HepG2 (cell line): ENCODE data around the gene KREMEN1. TPM values are rescaled to one million over a fixed set of nuclear protein-coding genes. Genes with fewer than 3 reads are reported as not detected.

Experiments used
- ATAC-seq: fragments of 200-7000 bp; cut with Tn5 transposase; 3 replicates; pipeline ENCODE4 v1.9.1; 2020; ENCODE audit warnings: mild to moderate bottlenecking, moderate library complexity
- BruUV-seq: library from RNA; stranded (reverse); fragments of 400-500 nt; replicated peaks from 2 replicates; lab custom pipeline; 2021; lab: Mats Ljungman, UMichigan
- CTCF ChIA-PET: fragments of 300-600 bp; formaldehyde crosslinking; extraction: SDS; loops from one replicate; lab custom pipeline; 2021; ENCODE audit warnings: low total read pairs, inconsistent platforms, low intra/inter-chr PET ratio; lab: Yijun Ruan, JAX
- POLR2A ChIA-PET: fragments of 350-600 bp; sonication (Branson Sonifier 250); formaldehyde crosslinking; loops from one replicate; lab custom pipeline; 2020; ENCODE audit warnings: antibody characterized with exemption, inconsistent platforms; lab: Yijun Ruan, JAX
- DNase-seq: peaks from one replicate; pipeline ENCODE4 v3.0.0-alpha.2; 2015; ENCODE audit warnings: low spot score
- FAIRE-seq: peaks from 3 replicates; lab custom pipeline; 2011; peaks lifted over from hg19 to GRCh38; lab: Jason Lieb, UNC
- H2AFZ ChIP-seq: one replicate; pipeline ENCODE4 v1.6.1; 2011; ENCODE audit warnings: low read length, inconsistent platforms
- H3K27ac ChIP-seq: fragments of 300-600 bp; 3 replicates; pipeline ENCODE4 v1.8.0; 2011; ENCODE audit warnings: mixed run types, mild to moderate bottlenecking, mixed read lengths, low read length, inconsistent platforms; ENCODE audit not compliant: insufficient read depth; ENCODE audit errors: extremely low read length
- H3K27me3 ChIP-seq, 2 experiments: fragments of 200-600 bp in 1 of 2; 2 replicates in 1 of 2; 3 replicates in 1 of 2; pipeline versions ENCODE4 v1.6.0 to v1.8.0; 2011; ENCODE audit warnings: low read length in 2 of 2, mild to moderate bottlenecking in 2 of 2, moderate library complexity in 2 of 2, inconsistent platforms in 1 of 2; ENCODE audit not compliant: insufficient read depth in 2 of 2, control insufficient read depth in 1 of 2
- H3K36me3 ChIP-seq, 2 experiments: fragments of 200-600 bp in 1 of 2; replicated peaks in 1 of 2; 2 replicates in 1 of 2; 3 replicates in 1 of 2; pipeline versions ENCODE4 v1.5.1 to v1.8.0; 2011; ENCODE audit warnings: low read length in 2 of 2, inconsistent platforms in 1 of 2; ENCODE audit not compliant: insufficient read depth in 2 of 2, control insufficient read depth in 1 of 2
- H3K4me1 ChIP-seq: 2 replicates; pipeline ENCODE4 v1.5.1; 2012; ENCODE audit warnings: low read length, inconsistent platforms; ENCODE audit not compliant: insufficient read depth
- H3K4me2 ChIP-seq: 2 replicates; pipeline ENCODE4 v1.6.0; 2011; ENCODE audit warnings: low read depth, low read length, inconsistent platforms
- H3K4me3 ChIP-seq, 3 experiments: fragments of 200-600 bp in 1 of 3; sonication (generic), shearing (Covaris generic) in 1 of 3; replicated peaks in 1 of 3; 2 replicates each; pipeline ENCODE4 v1.5.1; 2011 to 2016; ENCODE audit warnings: low read length in 3 of 3, inconsistent platforms in 2 of 3, low read depth in 2 of 3, mild to moderate bottlenecking in 2 of 3, control low read depth in 1 of 3, mixed read lengths in 1 of 3; ENCODE audit not compliant: insufficient read depth in 1 of 3
- H3K79me2 ChIP-seq: one replicate; pipeline ENCODE4 v1.6.1; 2011; ENCODE audit warnings: low read length, inconsistent platforms; ENCODE audit not compliant: insufficient read depth
- H3K9ac ChIP-seq: 2 replicates; pipeline ENCODE4 v1.6.0; 2011; ENCODE audit warnings: mild to moderate bottlenecking, low read depth, low read length, inconsistent platforms; ENCODE audit not compliant: insufficient read depth
- H3K9me3 ChIP-seq: 2 replicates; pipeline ENCODE4 v1.5.1; 2012; ENCODE audit warnings: mild to moderate bottlenecking, low read length
- H4K20me1 ChIP-seq: 2 replicates; pipeline ENCODE4 v1.6.0; 2011; ENCODE audit warnings: inconsistent platforms, mild to moderate bottlenecking, low read length, moderate library complexity; ENCODE audit not compliant: insufficient read depth
- CHCHD3 ChIP-seq: sonication (generic); formaldehyde crosslinking; IDR thresholded peaks from 2 replicates; pipeline ENCODE4 v1.8.0; 2022; ENCODE audit warnings: mild to moderate bottlenecking, missing genetic modification reagents, moderate library complexity
- FOSL1 ChIP-seq: sonication (generic); formaldehyde crosslinking; IDR thresholded peaks from 2 replicates; pipeline ENCODE4 v1.9.0; 2021; ENCODE audit warnings: missing genetic modification reagents, borderline replicate concordance
- GABPB1 ChIP-seq: IDR thresholded peaks from 2 replicates; pipeline ENCODE4 v1.6.1; 2016; ENCODE audit warnings: mild to moderate bottlenecking, missing genetic modification reagents, moderate library complexity, missing compliant biosample characterization
- GATAD2A ChIP-seq: IDR thresholded peaks from 2 replicates; pipeline ENCODE4 v1.6.1; 2016
- KLF11 ChIP-seq: IDR thresholded peaks from 2 replicates; pipeline ENCODE4 v1.6.1; 2016; ENCODE audit warnings: missing compliant biosample characterization
- POLR2A ChIP-seq, 2 experiments: IDR thresholded peaks; 2 replicates each; pipeline ENCODE4 v1.6.1; 2011; ENCODE audit warnings: low read depth in 2 of 2, low read length in 2 of 2, mild to moderate bottlenecking in 1 of 2, moderate library complexity in 1 of 2; ENCODE audit not compliant: insufficient read depth in 1 of 2
- POLR2AphosphoS5 ChIP-seq: IDR thresholded peaks from 2 replicates; pipeline ENCODE4 v1.6.1; 2012; ENCODE audit warnings: low read depth, low read length
- RBM22 ChIP-seq: fragments of 200-400 bp; formaldehyde crosslinking; optimal IDR thresholded peaks from 2 replicates; pipeline ENCODE3; 2017; ENCODE audit warnings: mild to moderate bottlenecking, low read length, moderate library complexity
- RORA ChIP-seq: sonication (generic); formaldehyde crosslinking; IDR thresholded peaks from 2 replicates; pipeline ENCODE4 v1.5.0; 2020; ENCODE audit warnings: mild to moderate bottlenecking, missing genetic modification reagents, moderate library complexity
- SP2 ChIP-seq: sonication (generic); formaldehyde crosslinking; IDR thresholded peaks from 2 replicates; pipeline ENCODE4 v1.5.1; 2020; ENCODE audit warnings: mild to moderate bottlenecking, missing genetic modification reagents
- SSRP1 ChIP-seq: IDR thresholded peaks from 2 replicates; pipeline ENCODE4 v1.6.1; 2016; ENCODE audit warnings: control low read depth
- U2AF2 ChIP-seq: fragments of 200-400 bp; formaldehyde crosslinking; IDR thresholded peaks from 2 replicates; pipeline ENCODE4 v1.6.1; 2017; ENCODE audit warnings: low read depth, mild to moderate bottlenecking, low read length
- ZC3H13 ChIP-seq: sonication (generic); formaldehyde crosslinking; IDR thresholded peaks from 2 replicates; pipeline ENCODE4 v1.8.1; 2023; ENCODE audit warnings: mild to moderate bottlenecking, missing genetic modification reagents, moderate library complexity
- ZNF326 ChIP-seq: sonication (generic); formaldehyde crosslinking; IDR thresholded peaks from 2 replicates; pipeline ENCODE4 v1.4.0; 2020; ENCODE audit warnings: missing genetic modification reagents, borderline replicate concordance
- ZNF331 ChIP-seq: sonication (generic); formaldehyde crosslinking; IDR thresholded peaks from 2 replicates; pipeline ENCODE4 v1.4.0; 2020; ENCODE audit warnings: missing genetic modification reagents
- ZNF777 ChIP-seq: sonication (generic); formaldehyde crosslinking; IDR thresholded peaks from 2 replicates; pipeline ENCODE4 v1.4.0; 2020; ENCODE audit warnings: missing genetic modification reagents
- WGBS: methylation state at CpG from one replicate; pipeline ENCODE4 v1.1.6; 2017; ENCODE audit warnings: low lambda C conversion rate; 5-methylcytosine and 5-hydroxymethylcytosine counted together
- in situ Hi-C: cut with HindIII; loops from 2 replicates; pipeline ENCODE4 v1.10.0; 2017; ENCODE audit warnings: low pct_unique_long_range_greater_than_20kb; ENCODE audit not compliant: extremely low pct_ligation_motif_present
- intact Hi-C: fragments of 100-400 bp; cut with micrococcal nuclease; formaldehyde crosslinking; loops from one replicate; pipeline ENCODE4 v1.10.0; 2022; ENCODE audit not compliant: unreplicated experiment
- polyA plus RNA-seq, 8 experiments: library from polyadenylated mRNA; depleted of rRNA in 3 of 8; stranded (reverse) in 7 of 8; unstranded in 1 of 8; fragments of >200 nt; fragmentation: Illumina TruSeq in 4 of 8; extraction: Trizol in 4 of 8; gene quantifications; 2 replicates each; pipeline versions ENCODE4 v1.2.1 to v1.2.3, GENCODE V29; 2011 to 2016; ENCODE audit warnings: low read depth in 4 of 8, missing spikeins in 1 of 8, mixed read lengths in 1 of 8; ENCODE audit not compliant: insufficient read depth in 1 of 8
- total RNA-seq, 5 experiments: library from RNA; depleted of rRNA; stranded (reverse); fragments of >200 nt; fragmentation: Illumina TruSeq; extraction: Trizol; gene quantifications; 2 replicates each; pipeline ENCODE4 v1.2.3, GENCODE V29; 2016; ENCODE audit warnings: low read depth in 1 of 5
- TF ChIP-seq, protein P1 (sequence below): sonication (generic); formaldehyde crosslinking; IDR thresholded peaks from 2 replicates; pipeline ENCODE4 v1.5.0; 2020; ENCODE audit warnings: mild to moderate bottlenecking, missing genetic modification reagents

KREMEN1 gene
- total and polyA plus RNA-seq, 2 of the 13 experiments (the other 11 are each of a cell fraction or from before 2014, with no cell fraction given), result 9.8 to 13.8 TPM

DNA sequence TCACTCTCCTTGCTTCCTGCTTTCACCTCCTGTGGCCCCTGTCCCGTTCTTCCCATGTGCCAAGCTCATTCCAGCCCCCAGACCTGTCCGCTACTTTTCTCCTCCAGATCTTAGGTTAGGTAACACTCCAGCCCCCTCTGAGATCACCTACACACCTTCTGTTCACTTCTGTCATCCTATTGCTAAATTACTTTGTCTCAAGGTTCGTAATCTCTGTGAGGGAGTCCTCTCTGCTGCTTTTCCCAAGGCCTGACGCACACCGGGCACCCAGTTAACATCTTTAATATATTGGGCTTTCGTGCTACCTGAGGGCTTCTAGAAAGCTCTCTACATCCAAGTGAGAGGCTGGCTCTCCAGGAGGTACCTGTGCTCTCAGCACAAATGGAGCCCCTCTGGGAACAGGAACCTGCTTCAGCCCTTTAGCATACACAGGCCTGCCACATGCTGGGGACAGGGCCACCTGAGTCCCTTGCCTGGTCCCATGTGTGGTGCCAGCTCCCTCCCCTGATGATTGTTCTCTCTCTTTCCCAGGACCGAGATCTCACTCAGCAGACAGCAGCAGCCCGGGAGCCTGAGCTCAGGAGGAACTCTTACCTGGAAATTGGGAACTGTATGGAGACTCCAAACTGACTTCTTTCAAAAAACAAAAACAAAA is 19.7 kb upstream of the KREMEN1 start:
- CTCF ChIA-PET, result no interaction called here
- WGBS, result 97% methylated on average over 8 of the region's 8 CpGs
- intact Hi-C loops, result loop anchor here (1.0 kb wide), 1 partner anchor 9 kb away; no protein-coding TSS in a partner anchor

More for the DNA sequence above, 19.7 kb upstream of the KREMEN1 start:
- peaks cover 24% of the 10 kb centered on the region for H3K4me1 ChIP-seq
- no peak for FAIRE-seq
- no peak for ATAC-seq
- no peak overlapping the region for H3K27ac ChIP-seq
- POLR2A ChIA-PET, result no interaction called here
- no peaks in the 10 kb centered on the region for H3K79me2 ChIP-seq
- no peak overlapping the region for H3K4me2 ChIP-seq
- no peak overlapping the region for H2AFZ ChIP-seq
- peaks cover 28 to 31% of the 10 kb centered on the region in 2 experiments for H3K36me3 ChIP-seq
- DNase-seq, result no peak
- H3K9me3 ChIP-seq, result no peaks in the 10 kb centered on the region
- BruUV-seq, result no TSS peak
- H4K20me1 ChIP-seq, result peaks cover 9% of the 10 kb centered on the region
- H3K27me3 ChIP-seq, result no peaks in the 10 kb centered on the region
- in situ Hi-C loops, result no loop called here
- H3K9ac ChIP-seq, result no peak overlapping the region
- TF ChIP-seq POLR2AphosphoS5, result peak; percentile 51; the same call in 1 of the 2 replicates
- no peak for TF ChIP-seq ZNF331
- TF ChIP-seq CHCHD3, result no peak
- peak; percentile 25 for TF ChIP-seq ZC3H13 (CRISPR knock-in tag)
- TF ChIP-seq KLF11 (CRISPR knock-in tag), result no peak
- TF ChIP-seq RBM22, result peak; percentile 99
- no peak for TF ChIP-seq GATAD2A
- TF ChIP-seq, protein P1, sequence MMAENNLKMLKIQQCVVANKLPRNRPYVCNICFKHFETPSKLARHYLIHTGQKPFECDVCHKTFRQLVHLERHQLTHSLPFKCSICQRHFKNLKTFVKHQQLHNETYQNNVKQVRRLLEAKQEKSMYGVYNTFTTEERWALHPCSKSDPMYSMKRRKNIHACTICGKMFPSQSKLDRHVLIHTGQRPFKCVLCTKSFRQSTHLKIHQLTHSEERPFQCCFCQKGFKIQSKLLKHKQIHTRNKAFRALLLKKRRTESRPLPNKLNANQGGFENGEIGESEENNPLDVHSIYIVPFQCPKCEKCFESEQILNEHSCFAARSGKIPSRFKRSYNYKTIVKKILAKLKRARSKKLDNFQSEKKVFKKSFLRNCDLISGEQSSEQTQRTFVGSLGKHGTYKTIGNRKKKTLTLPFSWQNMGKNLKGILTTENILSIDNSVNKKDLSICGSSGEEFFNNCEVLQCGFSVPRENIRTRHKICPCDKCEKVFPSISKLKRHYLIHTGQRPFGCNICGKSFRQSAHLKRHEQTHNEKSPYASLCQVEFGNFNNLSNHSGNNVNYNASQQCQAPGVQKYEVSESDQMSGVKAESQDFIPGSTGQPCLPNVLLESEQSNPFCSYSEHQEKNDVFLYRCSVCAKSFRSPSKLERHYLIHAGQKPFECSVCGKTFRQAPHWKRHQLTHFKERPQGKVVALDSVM, result no peak
- no peak for TF ChIP-seq SP2 (CRISPR knock-in tag)
- TF ChIP-seq RORA (CRISPR knock-in tag), result no peak
- TF ChIP-seq FOSL1 (CRISPR knock-in tag), result no peak
- TF ChIP-seq ZNF326 (CRISPR knock-in tag), result no peak
- peak; percentile 56; the same call in 1 of the 2 replicates for TF ChIP-seq SSRP1 (CRISPR knock-in tag)
- TF ChIP-seq U2AF2, result no peak
- no peak for TF ChIP-seq ZNF777
- peak in 1 of 2 experiments; percentile 35; a peak in 1 of 4 replicates for TF ChIP-seq POLR2A (IDR thresholded peaks at IDR 0.05; ENCODE audit: insufficient read depth in 1 of 2, low read depth in 2 of 2, low read length in 2 of 2)
- TF ChIP-seq GABPB1 (CRISPR knock-in tag), result no peak
- no peak overlapping the region for H3K4me3 ChIP-seq
